Activated effector memory CD4-positive, alpha-beta T cell treated with anti-CD3 and anti-CD28 coated beads, Interleukin-2, amount 50 U/mL, for 16 hours (primary cell): Measurements from ENCODE around the gene PARD3.
"Not testable (repeated sequence)": the region's sequence is repeated elsewhere in the genome, so short reads cannot be mapped to it uniquely, and the experiment has no call there.

Source experiments
- DNase-seq: peaks from one replicate; pipeline ENCODE4 v3.0.0-alpha.2; 2020

Gene PARD3

DNA sequence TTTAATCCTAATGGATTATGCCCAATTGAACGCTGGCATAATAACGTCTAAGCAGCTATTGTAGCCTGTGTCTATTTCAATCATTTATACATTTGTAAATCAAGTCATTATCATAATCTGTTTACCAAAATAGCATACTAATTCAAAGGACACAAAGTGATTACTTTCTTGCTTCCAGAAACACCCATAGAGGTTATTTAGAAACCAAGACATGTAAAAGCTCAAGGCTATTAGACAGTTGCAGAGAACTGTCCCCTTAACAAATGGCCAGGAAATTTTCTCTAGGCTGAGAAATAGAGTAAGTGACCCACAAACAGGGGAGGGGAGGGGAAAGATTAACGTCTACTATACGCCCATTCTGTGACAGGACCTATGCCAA, 455.7 kb downstream of the PARD3 start:
- DNase-seq: no peak

DNA sequence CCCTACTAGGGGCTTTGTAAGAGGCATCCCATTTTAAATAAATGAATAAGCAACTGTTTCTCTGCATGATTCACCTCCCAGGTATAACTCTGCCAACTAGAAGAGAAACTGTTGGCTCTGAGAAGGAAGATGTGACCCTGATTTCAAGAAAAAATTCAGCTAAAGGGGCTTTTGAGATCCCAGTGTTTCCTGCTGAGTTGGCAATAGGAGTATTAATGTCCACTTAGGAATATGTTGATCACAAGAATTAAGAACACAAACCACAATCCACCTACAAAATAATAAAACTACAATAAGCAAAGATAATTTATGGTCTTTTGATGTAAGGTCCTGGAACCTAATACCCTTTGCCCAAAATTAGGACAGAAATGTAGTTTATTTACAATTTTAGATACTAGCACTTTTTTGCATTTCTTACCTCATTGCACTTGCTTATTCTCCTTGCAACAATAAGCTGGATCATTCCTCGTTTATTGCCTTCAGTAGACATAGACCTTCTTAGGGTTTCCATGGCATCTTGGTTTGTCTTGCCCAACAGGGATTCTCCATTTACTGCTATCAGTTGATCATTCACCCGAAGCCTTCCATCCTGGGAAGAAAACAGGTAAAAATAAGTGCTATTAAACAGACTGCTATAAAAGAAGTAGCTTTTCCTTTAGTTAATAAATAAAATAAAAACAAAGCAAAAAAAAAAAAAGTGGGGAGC, 456.2 kb downstream of the PARD3 start:
- DNase-seq: no peak

DNA sequence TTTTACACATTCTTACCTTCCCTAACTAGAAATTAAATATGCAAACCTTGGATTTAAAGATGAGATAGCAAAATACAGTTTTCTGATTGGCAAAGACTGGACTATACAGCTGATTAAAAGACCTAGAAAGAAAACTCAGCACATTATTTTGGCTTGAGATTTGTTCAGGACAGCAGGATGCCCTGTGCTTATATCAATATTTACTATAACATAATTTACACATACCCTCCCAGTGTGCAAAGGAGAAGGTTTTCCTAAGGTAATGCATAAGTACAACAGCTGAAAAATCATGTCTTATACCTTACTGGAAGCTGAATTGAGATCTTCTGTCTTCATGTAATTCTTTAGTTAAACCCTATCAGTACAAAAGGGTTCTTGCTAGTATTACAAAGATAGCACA, 458.6 kb downstream of the PARD3 start:
- no peak for DNase-seq

DNA sequence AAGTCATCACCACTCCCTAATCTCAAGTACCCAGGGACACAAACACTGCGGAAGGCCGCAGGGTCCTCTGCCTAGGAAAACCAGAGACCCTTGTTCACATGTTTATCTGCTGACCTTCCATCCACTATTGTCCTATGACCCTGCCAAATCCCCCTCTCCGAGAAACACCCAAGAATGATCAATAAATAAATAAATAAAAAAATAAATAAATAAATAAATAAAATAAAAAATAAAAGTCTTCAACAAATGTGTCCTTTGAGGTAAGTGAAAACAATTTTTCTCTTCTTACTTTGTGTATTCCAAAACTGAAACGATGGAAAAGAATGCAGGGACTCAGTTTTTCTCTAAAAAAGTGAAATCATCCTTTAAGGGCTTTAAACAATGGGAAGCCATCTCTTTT, 461.6 kb downstream of the PARD3 start:
- DNase-seq: not testable (repeated sequence)

DNA sequence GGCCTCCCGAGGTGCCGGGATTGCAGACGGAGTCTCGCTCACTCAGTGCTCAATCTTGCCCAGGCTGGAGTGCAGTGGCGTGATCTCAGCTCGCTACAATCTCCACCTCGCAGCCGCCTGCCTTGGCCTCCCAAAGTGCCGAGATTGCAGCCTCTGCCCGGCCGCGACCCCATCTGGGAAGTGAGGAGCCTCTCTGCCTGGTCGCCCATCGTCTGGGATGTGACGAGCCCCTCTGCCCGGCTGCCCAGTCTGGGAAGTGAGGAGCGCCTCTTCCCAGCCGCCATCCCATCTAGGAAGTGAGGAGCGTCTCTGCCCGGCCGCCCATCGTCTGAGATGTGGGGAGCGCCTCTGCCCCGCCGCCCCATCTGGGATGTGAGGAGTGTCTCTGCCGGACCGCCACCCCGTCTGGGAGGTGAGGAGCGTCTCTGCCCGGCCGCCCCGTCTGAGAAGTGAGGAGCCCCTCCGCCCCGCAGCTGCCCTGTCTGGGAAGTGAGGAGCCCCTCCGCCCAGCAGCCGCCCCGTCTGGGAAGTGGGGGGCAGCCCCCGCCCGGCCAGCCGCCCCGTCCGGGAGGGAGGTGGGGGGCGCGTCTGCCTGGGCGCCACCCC, 462.4 kb downstream of the PARD3 start:
- DNase-seq: not testable (repeated sequence)

DNA sequence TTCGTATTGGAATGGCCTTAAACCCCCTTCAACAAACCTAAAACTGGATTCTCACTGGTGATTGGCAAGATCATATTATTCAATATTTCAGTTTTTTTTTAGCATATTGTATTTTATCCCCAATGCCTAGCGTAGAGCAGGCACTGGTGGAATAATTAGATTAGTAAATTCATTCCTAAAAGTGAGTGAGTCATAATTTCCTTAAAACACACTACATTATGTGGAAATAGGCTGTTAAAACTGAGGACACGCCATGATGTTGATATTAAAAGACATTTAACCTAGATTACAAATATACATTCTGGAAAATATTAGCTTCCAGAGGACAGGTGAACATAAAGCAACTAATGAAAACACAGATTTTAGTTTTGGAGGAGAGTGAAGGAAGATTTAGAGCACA, 463.9 kb downstream of the PARD3 start:
- DNase-seq: no peak

DNA sequence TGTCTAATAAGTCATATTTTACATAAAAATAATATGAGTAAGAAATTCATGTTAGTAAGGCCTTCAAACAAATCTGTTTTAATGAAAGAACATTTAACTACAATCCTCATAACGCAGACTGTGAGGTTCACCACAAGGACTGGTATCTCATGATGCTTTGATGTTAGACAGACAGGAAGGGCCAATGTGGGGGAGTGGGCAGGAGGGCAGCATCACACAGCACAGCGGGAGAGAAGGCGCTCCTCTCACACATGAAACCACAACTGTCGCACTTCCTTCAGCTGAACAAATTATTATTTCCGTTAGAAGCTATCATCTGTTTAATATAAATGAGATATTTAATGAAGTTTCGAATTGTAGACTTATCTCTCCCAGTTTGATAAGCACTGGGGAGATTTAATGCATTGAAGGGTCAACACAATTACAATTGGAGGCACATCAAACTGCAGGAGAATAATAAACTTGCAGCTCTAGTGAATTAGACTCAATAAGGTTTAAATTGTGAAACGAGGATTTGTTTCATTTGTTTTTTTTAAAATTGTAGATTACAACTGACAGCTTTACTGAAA, 466.1 kb downstream of the PARD3 start:
- no peak for DNase-seq

DNA sequence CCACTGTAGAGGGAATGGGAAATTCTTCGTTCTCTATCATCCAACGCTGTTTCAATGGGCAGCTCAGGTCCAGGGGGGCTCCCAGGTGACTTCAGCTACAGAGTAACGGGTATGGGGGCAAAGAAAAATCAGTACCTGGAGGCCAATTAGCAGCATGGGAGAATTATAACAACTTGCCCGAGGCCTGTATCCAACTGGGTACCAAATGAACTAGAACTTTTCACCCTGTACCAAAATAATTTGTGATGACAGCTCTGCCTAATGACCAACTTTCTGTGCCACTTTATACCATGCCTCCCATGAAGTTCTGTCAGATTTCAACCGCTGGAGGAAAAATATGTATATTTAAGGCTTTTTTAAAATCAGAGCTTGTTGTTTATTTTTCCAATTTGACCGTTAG, 467.1 kb downstream of the PARD3 start:
- DNase-seq: no peak

DNA sequence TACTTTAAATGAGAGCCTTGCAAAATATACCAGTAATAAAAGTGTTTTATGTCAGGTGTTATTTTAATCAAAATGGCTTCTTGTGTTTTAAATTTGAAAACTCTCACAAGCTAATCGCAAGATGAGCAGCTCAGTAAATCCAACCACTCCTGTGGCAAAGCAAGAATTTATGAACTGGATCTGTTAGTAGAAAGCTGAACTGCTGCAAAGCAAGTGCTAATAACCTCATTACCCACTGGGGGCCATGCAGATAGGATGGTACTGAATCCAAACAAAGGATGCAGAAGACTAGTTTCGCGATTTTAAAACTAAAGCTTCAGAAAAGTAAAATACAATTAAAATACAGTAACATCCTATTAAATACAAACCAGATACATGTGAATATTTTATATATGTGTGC, 468.0 kb downstream of the PARD3 start:
- DNase-seq: no peak

DNA sequence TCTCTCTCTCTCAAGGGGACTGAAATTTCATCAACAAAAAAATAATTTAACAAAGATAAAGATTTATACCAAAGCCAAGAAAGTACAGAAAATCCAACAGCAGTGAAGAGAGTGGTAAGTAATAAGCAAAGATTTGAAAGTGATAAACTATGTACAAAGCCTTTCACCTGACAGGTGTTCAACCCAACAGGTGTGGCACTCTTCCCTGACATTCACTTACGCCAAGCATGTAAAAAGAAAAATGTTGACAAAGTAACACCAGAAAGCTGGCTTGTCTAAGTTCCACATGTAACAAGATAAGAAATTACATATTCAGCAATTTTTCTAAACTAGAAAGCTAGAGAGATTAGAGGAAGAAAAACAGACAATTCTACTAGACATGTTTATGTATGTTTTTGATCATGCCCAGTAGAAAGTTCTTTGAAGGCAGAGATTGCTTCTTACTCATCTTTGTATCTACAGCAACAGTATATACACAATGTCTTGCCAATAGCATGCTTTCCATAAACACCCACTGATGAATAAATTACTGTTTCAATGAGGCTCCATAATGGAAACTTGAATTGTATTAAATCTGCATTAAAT, 468.5 kb downstream of the PARD3 start:
- DNase-seq: no peak

DNA sequence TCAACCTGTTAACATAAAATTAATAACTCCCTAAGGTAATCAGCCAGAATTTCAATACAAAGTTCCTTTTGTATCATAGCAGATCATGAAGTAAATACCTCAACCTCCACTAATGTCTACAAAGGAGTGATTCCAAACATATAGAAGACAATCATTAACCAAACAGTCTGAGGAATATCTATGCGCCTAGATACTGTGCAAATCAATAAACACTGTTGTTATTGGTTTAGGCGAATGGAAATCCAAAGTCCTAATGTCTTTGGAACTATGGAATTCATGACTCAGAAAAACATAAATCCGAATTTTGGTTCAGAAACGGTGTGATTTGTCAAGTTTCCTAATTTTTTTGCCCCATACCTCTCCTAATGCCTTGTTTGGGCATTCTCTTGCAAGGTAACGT, 469.7 kb downstream of the PARD3 start:
- no peak for DNase-seq

DNA sequence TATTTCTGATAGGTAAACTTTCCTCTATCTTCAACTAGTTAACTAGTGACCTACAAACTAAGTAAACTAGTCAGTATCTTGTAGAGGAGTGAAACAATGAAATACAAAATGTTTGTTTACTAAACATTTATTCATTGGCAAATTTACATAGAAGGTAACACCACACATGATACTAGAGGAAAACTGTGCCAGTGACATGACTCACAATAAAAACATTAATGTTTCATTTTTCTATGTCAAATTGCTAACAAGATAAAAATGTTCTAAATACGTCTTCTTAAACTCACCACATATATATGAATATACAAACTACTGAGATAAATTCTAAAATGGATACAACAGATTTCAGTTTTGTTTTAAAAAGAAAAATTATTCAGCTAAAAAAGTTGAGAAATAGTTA, 471.3 kb downstream of the PARD3 start:
- no peak for DNase-seq

DNA sequence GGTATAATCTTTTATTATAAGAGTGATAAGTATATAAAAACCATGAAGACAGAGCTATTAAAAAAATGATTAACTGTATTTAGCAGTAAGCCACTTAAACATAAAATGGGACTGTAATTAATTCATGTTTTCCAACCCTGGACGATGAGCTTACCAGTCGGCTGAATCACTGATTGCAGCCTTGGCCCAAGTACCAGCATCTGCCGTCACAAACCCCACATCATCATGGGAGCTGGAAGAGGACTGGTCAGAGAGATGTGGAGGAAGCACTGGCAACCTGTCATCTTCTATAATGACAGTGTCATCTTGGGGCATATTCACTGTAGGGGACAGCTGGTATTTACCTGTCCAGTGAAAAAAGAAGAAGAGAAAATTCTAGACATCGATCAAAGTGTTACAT, 473.6 kb downstream of the PARD3 start:
- no peak for DNase-seq

DNA sequence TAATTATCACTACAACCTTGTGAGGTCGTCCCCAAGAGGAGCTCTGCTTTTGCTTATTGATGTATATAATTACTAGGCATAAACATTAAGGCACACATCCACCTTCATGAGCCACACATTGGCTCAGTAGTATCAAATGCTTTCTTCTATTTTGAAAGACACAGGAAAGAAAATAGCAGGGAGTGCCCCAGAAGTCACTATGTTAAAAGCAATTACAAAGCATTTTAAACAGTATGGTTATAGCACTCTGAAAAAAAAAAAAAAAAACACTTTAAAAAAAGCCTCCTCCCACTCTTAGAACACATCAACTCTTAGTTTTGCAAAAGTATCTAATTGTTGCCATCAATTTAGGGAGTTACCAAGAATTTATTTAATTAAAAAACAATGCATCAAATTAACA, 474.2 kb downstream of the PARD3 start:
- no peak for DNase-seq

DNA sequence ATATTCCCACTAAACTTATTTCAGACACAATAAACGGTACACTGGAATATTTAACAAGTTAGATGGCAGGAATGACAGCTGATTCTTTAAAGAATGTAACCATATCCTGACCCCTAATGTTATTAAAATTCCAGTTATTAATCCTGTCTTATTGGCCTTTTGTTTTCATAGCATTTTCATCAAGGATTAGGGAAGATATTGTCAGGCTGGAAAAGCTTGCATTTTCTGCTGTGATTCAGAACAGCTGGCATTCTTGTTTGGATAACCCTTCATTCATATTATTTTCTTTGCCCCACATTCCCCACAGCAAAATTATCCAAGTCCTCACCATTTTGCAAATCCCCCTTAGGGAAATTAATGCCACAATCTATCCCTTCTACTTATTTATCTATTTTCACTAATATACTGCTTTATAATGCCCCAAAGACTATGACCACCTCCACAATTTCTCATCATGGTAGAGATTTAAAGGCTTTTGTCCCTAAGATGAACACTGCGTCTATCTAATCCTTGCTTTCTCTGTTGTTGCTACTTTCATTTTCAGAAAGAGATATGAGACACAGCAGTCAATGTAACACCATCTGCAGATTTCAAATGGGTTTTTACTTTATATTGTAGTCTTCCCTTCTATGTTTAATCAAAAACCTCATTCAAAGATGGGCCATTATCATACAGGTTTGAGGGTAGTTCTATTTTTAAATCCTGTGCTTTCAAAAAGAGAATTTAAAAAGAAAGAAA, 475.1 kb downstream of the PARD3 start:
- no peak for DNase-seq

DNA sequence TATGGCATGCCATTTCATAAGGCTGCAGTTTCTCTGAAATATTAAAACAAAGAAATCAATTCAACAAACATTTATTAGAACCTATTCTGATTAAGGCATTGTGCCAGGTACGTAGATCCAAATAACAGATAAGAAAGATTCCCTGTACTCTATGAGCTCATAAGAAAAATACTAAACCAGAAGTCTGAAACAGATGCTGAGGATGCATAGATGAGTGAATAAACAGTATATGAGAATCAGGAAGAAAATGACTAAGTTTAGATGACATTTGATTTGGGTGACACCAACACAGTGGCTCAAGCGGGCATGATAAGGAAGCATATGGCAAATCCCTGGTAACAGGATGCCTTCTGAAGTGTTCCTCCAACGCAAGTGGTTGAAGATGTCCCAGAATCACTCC, 477.2 kb downstream of the PARD3 start:
- DNase-seq: no peak

DNA sequence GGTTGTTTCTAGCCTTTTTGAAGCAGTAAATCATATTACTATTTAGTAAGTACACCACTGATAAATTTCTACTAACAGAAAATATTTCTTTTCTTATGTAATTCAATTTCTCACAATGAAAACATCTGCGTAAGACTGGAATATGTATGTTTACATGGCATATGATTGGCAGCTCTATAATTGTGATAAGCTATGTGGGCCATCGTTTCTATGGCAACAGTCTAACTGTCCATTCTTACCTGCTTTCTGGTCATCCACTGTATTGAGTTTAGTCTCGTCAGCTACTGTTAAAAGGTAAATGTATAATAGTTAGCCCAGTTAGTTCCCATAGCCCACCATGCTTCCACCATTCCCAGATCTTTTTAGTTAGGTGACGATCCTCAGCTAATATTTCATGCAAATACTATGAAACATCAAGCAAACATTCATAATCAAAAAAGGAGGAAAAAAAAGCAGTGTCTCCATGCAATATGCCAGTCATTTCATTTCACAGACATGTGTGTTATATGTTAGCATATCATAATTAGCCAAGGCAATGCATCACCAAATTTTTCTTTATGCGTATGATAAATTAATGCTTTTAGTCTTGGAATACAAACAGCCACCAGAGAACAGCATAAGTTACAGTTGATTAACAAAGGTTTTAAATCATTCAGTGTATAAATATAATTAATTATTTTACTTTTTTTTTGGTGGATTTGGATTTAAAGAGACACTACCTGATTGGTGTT, 479.0 kb downstream of the PARD3 start:
- DNase-seq: no peak

DNA sequence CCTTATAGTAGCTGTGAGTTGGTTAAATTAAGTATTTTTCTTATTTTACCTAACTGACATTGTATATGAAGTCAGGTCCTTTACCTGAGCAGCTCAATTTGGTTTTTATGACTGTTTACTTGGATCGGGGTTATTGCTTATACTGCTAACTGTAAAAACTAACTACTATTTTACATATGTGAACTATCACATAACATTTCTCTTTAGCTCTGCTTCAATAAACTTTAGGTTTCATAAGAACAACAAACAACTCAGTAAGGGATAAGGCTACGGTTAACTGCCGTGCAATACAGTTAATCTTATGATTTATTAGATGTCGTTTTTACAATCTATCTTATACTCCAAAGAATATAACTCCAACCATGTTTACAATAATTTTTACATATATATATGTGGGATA, 480.2 kb downstream of the PARD3 start:
- DNase-seq: no peak

DNA sequence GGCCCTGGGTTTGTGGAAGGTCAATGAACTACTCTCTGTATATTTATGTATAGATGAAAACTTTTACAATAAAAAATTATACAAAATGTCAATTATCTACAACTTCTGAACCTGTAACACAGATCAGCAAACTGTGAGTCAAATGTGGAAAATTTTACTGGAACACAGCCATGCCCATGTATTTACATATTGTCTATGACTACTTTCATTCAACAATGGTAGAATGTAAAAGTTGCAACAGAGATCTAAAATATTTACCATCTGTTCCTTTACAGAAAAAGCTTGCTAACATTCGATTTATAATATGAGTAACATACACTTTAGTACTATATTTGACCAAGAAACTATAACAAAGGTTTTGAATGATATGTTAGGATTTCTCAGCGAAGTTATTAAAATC, 481.6 kb downstream of the PARD3 start:
- DNase-seq: no peak

DNA sequence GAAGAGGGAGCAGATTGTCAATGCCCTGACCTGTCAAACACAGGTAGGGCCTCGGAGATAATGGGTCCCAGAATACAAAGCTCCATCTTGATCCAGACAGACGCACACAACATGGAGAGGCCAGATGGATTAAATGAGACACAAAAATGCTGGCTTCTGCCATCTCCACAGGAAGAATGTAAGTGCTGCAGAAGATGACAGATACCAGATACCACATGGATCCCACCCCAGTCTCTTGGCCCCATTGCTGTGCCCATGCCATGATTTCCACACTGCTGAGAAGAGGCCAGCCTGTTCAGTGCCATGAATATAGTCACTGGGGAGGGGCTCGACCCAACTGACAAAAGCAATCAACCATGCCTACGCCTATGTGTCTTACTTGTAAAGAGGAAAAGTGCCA, 487.9 kb downstream of the PARD3 start:
- no peak for DNase-seq

DNA sequence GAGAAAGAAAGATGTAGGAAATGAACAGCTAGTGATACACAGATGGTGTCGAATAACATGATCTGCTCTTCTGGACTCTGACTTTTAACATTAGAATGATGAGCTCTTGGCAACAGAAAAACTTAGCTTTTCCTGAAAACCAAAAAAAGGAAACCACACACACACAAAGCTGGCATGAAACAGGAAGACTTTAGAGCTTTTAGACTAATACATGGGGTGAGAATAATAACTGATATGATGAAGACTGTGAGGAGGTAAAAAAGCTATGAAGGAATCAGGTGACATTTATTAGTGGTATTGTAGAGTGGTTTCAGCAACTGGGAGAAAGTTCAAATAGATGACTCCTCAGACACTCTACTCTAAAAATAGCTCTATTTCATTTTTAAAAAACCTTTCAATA, 491.9 kb downstream of the PARD3 start:
- DNase-seq: no peak

DNA sequence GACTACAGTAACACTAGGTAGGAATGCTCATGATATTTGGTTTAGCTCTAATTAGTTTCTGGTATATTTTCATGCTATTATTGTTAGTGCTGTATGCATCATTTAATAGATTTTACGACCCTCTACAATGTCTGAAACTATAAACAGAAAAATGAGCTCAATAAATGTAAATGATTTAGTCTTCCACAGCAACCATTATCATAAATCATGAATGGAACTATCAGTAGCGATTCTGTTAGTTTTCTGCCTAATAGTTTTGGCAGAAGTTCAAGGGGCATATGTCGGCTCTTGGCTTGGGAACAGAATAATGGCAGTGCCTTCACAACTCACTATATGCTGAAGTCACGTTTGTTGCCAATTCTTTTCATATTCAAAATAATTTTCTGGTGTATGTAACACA, 494.8 kb downstream of the PARD3 start:
- no peak for DNase-seq
